PC-3 (cell line): ENCODE data around the gene KIAA1614. TPM values are rescaled to one million over a fixed set of nuclear protein-coding genes. Genes with fewer than 3 reads are reported as not detected.

ENCODE experiments used
- ATAC-seq: fragments of 200-7000 bp; cut with Tn5 transposase; 2 replicates; pipeline ENCODE4 v1.9.1; 2020; ENCODE audit warnings: mild to moderate bottlenecking, moderate library complexity
- BruUV-seq: library from RNA; stranded (reverse); fragments of 400-500 nt; replicated peaks from 2 replicates; lab custom pipeline; 2021; lab: Mats Ljungman, UMichigan
- CTCF ChIA-PET: fragments of 300-600 bp; sonication (Branson Sonifier 250); formaldehyde crosslinking; loops from one replicate; lab custom pipeline; 2022; ENCODE audit warnings: antibody characterized with exemption; lab: Charles Lee
- POLR2A ChIA-PET: fragments of 300-600 bp; sonication (Branson Sonifier 250); formaldehyde crosslinking; loops from one replicate; lab custom pipeline; 2022; ENCODE audit warnings: antibody characterized with exemption; ENCODE audit not compliant: unreplicated experiment; lab: Charles Lee
- DNase-seq: peaks from one replicate; pipeline ENCODE4 v3.0.0-alpha.2; 2015
- H2AFZ ChIP-seq: fragments of 300-600 bp; sonication (generic); 2 replicates; pipeline ENCODE4 v1.6.0; 2016; ENCODE audit warnings: antibody characterized with exemption, low read length
- H3F3A ChIP-seq: fragments of 300-600 bp; sonication (generic); one replicate; pipeline ENCODE4 v1.6.0; 2017; ENCODE audit warnings: antibody characterized with exemption, low read length, control low read depth, mild to moderate bottlenecking; ENCODE audit not compliant: unreplicated experiment
- H3K27ac ChIP-seq: fragments of 300-600 bp; sonication (generic); 2 replicates; pipeline ENCODE4 v1.5.1; 2016; ENCODE audit warnings: mild to moderate bottlenecking, low read length
- H3K27me3 ChIP-seq: fragments of 300-600 bp; sonication (generic); 2 replicates; pipeline ENCODE4 v1.6.1; 2016; ENCODE audit warnings: low read length, mixed read lengths
- H3K36me3 ChIP-seq: fragments of 300-600 bp; sonication (generic); 2 replicates; pipeline ENCODE4 v1.6.1; 2016; ENCODE audit warnings: low read depth, mixed run types, low read length, mixed read lengths
- H3K4me1 ChIP-seq: fragments of 300-600 bp; sonication (generic); 2 replicates; pipeline ENCODE4 v1.5.1; 2016; ENCODE audit warnings: low read length; ENCODE audit not compliant: insufficient read depth
- H3K4me2 ChIP-seq: fragments of 300-600 bp; sonication (generic); 2 replicates; pipeline ENCODE4 v1.6.0; 2016; ENCODE audit warnings: low read length
- H3K4me3 ChIP-seq: fragments of 300-600 bp; sonication (generic); 2 replicates; pipeline ENCODE4 v1.5.1; 2016; ENCODE audit warnings: mild to moderate bottlenecking, low read length, mixed read lengths
- H3K79me2 ChIP-seq: fragments of 300-600 bp; sonication (generic); 2 replicates; pipeline ENCODE4 v1.6.1; 2017; ENCODE audit warnings: low read length, mixed read lengths
- H3K9ac ChIP-seq: fragments of 300-600 bp; sonication (generic); 2 replicates; pipeline ENCODE4 v1.6.0; 2016; ENCODE audit warnings: mild to moderate bottlenecking, low read length
- H3K9me2 ChIP-seq: fragments of 300-600 bp; sonication (generic); replicated peaks from 2 replicates; pipeline ENCODE4 v1.6.1; 2016; ENCODE audit warnings: mixed run types, low read length, mixed read lengths
- H3K9me3 ChIP-seq: fragments of 300-600 bp; sonication (generic); 2 replicates; pipeline ENCODE4 v1.6.1; 2016; ENCODE audit warnings: low read length, mixed read lengths
- H4K20me1 ChIP-seq: fragments of 300-600 bp; sonication (generic); 2 replicates; pipeline ENCODE4 v1.6.1; 2016; ENCODE audit warnings: low read length, mixed read lengths
- EZH2 ChIP-seq: fragments of 300-600 bp; sonication (generic); IDR thresholded peaks from one replicate; pipeline ENCODE4 v1.6.1; 2017; ENCODE audit warnings: antibody characterized with exemption, mild to moderate bottlenecking, low read length; ENCODE audit not compliant: unreplicated experiment
- EZH2phosphoT487 ChIP-seq: fragments of 300-600 bp; sonication (generic); IDR thresholded peaks from 2 replicates; pipeline ENCODE4 v1.6.1; 2018; ENCODE audit warnings: mild to moderate bottlenecking, antibody characterized with exemption, low read length, borderline replicate concordance
- intact Hi-C: fragments of 100-400 bp; cut with micrococcal nuclease; formaldehyde crosslinking; loops from 2 replicates; pipeline ENCODE4 v1.9.0; 2023
- total RNA-seq: library from RNA; depleted of rRNA; stranded (reverse); fragments of >200 nt; gene quantifications from 2 replicates; pipeline ENCODE4 v1.2.3, GENCODE V29; 2014
- TF ChIP-seq, protein P1 (sequence below): fragments of 300-600 bp; sonication (generic); conservative IDR thresholded peaks from 2 replicates; pipeline ENCODE4 v1.5.1; 2017; ENCODE audit warnings: antibody characterized with exemption, low read depth, mild to moderate bottlenecking, low read length

Gene KIAA1614
- total RNA-seq, 1 experiment from 2014 or later, result not detected

DNA sequence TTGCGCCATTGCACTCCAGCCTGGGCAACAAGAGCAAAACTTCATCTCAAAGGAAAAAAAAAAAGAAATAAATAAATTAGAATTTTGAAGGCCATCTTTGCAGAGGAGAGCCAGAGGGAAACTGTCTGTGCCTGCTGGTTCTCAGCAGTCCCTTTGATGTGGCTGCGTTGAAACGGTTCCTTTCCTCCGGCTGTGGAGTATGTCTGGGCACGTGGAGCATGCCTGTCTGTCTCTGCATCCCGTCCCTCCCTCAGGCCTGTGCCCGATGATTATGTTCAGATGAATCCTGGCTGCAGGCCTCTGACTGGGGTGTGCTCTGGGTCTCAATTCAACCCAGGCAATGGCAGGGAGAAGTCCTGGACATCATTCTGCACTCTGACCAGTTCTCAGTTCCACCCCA, 33.4 kb downstream of the KIAA1614 start:
- POLR2A ChIA-PET, result no interaction called here
- H3K27ac ChIP-seq, result no peak overlapping the region
- H4K20me1 ChIP-seq, result no peaks in the 10 kb centered on the region
- DNase-seq, result no peak
- no peak overlapping the region for H3K4me2 ChIP-seq
- BruUV-seq, result no TSS peak
- no peak overlapping the region for H3K9ac ChIP-seq
- intact Hi-C loops, result no loop called here
- TF ChIP-seq EZH2phosphoT487 (no peak), EZH2 (no peak)
- TF ChIP-seq, protein P1, sequence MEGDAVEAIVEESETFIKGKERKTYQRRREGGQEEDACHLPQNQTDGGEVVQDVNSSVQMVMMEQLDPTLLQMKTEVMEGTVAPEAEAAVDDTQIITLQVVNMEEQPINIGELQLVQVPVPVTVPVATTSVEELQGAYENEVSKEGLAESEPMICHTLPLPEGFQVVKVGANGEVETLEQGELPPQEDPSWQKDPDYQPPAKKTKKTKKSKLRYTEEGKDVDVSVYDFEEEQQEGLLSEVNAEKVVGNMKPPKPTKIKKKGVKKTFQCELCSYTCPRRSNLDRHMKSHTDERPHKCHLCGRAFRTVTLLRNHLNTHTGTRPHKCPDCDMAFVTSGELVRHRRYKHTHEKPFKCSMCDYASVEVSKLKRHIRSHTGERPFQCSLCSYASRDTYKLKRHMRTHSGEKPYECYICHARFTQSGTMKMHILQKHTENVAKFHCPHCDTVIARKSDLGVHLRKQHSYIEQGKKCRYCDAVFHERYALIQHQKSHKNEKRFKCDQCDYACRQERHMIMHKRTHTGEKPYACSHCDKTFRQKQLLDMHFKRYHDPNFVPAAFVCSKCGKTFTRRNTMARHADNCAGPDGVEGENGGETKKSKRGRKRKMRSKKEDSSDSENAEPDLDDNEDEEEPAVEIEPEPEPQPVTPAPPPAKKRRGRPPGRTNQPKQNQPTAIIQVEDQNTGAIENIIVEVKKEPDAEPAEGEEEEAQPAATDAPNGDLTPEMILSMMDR, result no peak
- H3K27me3 ChIP-seq, result no peaks in the 10 kb centered on the region
- no peaks in the 10 kb centered on the region for H3K79me2 ChIP-seq
- no peaks in the 10 kb centered on the region for H3K4me1 ChIP-seq
- ATAC-seq, result no peak
- no peaks in the 10 kb centered on the region for H3F3A ChIP-seq
- H3K4me3 ChIP-seq, result no peak overlapping the region
- H3K9me3 ChIP-seq, result no peaks in the 10 kb centered on the region
- no peaks in the 10 kb centered on the region for H3K36me3 ChIP-seq
- no peaks in the 10 kb centered on the region for H3K9me2 ChIP-seq
- CTCF ChIA-PET, result no interaction called here
- no peak overlapping the region for H2AFZ ChIP-seq

DNA sequence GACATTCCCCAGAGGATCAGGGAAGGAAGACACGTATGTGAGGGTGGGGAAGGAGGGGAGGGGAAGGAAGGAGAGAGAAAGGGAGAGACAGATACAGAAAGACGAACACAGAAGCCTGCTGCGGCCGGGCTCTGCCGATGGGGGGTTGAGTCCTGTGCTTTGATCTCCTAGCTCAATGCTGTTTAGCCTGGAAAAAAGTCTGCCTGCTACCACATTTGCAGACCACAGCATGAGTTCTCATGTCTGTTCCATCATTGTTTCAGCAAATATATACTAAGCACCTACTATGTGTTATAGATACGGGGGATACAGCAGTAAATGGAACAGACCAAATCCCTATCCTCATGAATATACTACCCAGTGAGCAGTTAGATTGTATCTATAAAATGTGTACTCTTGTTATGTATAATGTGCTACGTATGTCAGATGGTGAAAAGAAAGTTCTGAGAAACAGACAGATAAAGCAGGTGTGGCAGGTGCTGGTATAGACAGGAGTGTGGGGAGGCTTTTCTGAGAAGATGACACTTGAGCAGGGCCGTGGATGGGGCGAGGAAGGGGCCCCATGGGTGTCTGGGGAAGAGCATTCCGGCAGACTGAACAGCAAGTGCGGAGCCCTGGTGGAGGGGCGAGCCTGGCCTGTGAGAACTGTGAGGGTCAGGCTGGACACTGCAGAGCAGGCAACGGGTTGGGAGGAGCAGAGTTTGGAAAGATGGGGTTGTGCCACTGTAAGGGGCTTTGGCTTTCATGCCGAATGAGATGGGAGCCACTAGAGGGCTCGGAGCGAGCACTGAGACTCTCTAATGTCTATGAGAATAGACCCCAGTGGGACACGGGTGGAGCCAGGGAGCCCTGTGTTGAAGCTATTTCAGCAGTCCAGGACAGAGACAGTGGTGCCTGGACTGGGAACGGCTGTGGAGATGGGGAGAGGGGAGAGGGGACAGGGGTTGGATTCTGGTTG, 34.1 kb downstream of the KIAA1614 start:
- Histone ChIP-seq H3K27me3 (no peaks in the 10 kb centered on the region), H3K4me1 (no peaks in the 10 kb centered on the region), H4K20me1 (no peaks in the 10 kb centered on the region), H2AFZ (no peak overlapping the region), H3K9me3 (no peaks in the 10 kb centered on the region), H3K9me2 (no peaks in the 10 kb centered on the region), H3K9ac (no peak overlapping the region), H3K79me2 (no peaks in the 10 kb centered on the region), H3K36me3 (no peaks in the 10 kb centered on the region), H3K4me3 (no peak overlapping the region), H3K27ac (no peak overlapping the region), H3F3A (no peaks in the 10 kb centered on the region), H3K4me2 (no peak overlapping the region)
- POLR2A ChIA-PET, result no interaction called here
- intact Hi-C loops, result no loop called here
- CTCF ChIA-PET, result no interaction called here
- TF ChIP-seq EZH2 (no peak), EZH2phosphoT487 (no peak)
- TF ChIP-seq, protein P1, result no peak
- DNase-seq (no peak), ATAC-seq (no peak)
- no TSS peak for BruUV-seq

DNA sequence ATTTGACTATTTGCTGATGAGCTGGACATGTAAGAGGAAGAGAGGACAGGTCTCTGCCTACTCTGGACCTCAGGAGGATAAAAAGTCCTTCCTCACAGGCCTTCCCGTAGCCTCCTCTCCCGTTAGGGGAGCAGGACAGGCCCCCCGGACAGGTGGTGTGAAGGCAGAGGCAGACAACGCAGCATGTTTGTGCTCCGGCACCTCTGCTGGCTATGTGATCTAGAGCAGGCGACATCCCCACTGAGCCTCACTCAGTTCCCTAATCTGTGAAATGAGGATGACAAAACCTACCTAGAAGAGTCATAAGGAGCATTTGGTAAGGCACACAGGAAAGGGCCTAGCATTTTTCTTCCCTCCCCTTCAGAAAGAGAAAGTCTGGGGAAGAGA, 34.8 kb downstream of the KIAA1614 start:
- no peak for DNase-seq
- TF ChIP-seq, protein P1, result no peak
- TF ChIP-seq EZH2 (no peak), EZH2phosphoT487 (no peak)

More for the DNA sequence above, 34.8 kb downstream of the KIAA1614 start:
- H3K27me3 ChIP-seq, result no peaks in the 10 kb centered on the region
- no peaks in the 10 kb centered on the region for H3F3A ChIP-seq
- no peak overlapping the region for H3K9ac ChIP-seq
- ATAC-seq, result no peak
- no peaks in the 10 kb centered on the region for H3K4me1 ChIP-seq
- H3K36me3 ChIP-seq, result no peaks in the 10 kb centered on the region
- CTCF ChIA-PET, result no interaction called here
- intact Hi-C loops, result no loop called here
- H3K4me3 ChIP-seq, result no peak overlapping the region
- H4K20me1 ChIP-seq, result no peaks in the 10 kb centered on the region
- H3K4me2 ChIP-seq, result no peak overlapping the region
- H2AFZ ChIP-seq, result no peak overlapping the region
- POLR2A ChIA-PET, result no interaction called here
- no peaks in the 10 kb centered on the region for H3K9me3 ChIP-seq
- no peaks in the 10 kb centered on the region for H3K9me2 ChIP-seq
- H3K79me2 ChIP-seq, result no peaks in the 10 kb centered on the region
- H3K27ac ChIP-seq, result no peak overlapping the region
- no TSS peak for BruUV-seq
